Peyer's patch (tissue), 4 donors: Measurements from ENCODE around the gene SLC7A5.

Experiments
- CTCF ChIP-seq, 6 experiments: fragments of 450-650 bp in 4 of 6; fragments of 200-600 bp in 2 of 6; sonication (generic) in 1 of 6; IDR thresholded peaks; one replicate each; pipeline ENCODE4 v1.5.1; 2017 to 2019; ENCODE audit warnings: antibody characterized with exemption in 6 of 6, mild to moderate bottlenecking in 3 of 6, moderate library complexity in 1 of 6
- POLR2A ChIP-seq, 2 donors: fragments of 450-650 bp; IDR thresholded peaks; one replicate each; pipeline ENCODE4 v1.5.1; 2017; ENCODE audit warnings: antibody characterized with exemption in 2 of 2, mild to moderate bottlenecking in 2 of 2, moderate library complexity in 2 of 2

- TF ChIP-seq POLR2A (IDR thresholded peaks at IDR 0.05), result no peak
- no peak for TF ChIP-seq CTCF (IDR thresholded peaks at IDR 0.05)
These were observed 23.3 kb downstream of the SLC7A5 start for GRCh38 chr16:87845807-87846619.
